Type B pancreatic cell (in vitro differentiated cells): ENCODE data around the gene ERCC8. TPM values are rescaled to one million over a fixed set of nuclear protein-coding genes. Genes with fewer than 3 reads are reported as not detected.

ENCODE experiments used
- DNase-seq: peaks from one replicate; pipeline ENCODE4 v3.0.0; 2021; ENCODE audit warnings: mixed read lengths; ENCODE audit not compliant: unreplicated experiment; ENCODE audit errors: extremely low spot score
- H3K27ac Mint-ChIP-seq: 2 replicates; pipeline ENCODE4 v1.8.0; 2021; ENCODE audit warnings: mild to moderate bottlenecking, mixed read lengths
- H3K27me3 Mint-ChIP-seq: 2 replicates; pipeline ENCODE4 v1.8.0; 2021; ENCODE audit warnings: mixed read lengths
- H3K36me3 Mint-ChIP-seq: 2 replicates; pipeline ENCODE4 v1.8.0; 2021; ENCODE audit warnings: mixed read lengths
- H3K4me1 Mint-ChIP-seq: one replicate; pipeline ENCODE4 v1.8.0; 2021; ENCODE audit warnings: mixed read lengths; ENCODE audit not compliant: unreplicated experiment
- H3K4me3 Mint-ChIP-seq: 2 replicates; pipeline ENCODE4 v1.8.0; 2021; ENCODE audit warnings: mild to moderate bottlenecking, mixed read lengths
- H3K9me3 Mint-ChIP-seq: 2 replicates; pipeline ENCODE4 v1.8.0; 2021; ENCODE audit warnings: mixed read lengths
- total RNA-seq: library from RNA; stranded (reverse); gene quantifications from 2 replicates; pipeline ENCODE4 v1.2.1, GENCODE V29; 2021; ENCODE audit warnings: low replicate concordance
- TF ChIP-seq, protein P1 (sequence below): fragments of 200-600 bp; sonication (generic); conservative IDR thresholded peaks from 2 replicates; pipeline ENCODE4 v1.5.0; 2021; ENCODE audit warnings: antibody characterized with exemption, mild to moderate bottlenecking

Gene ERCC8
- total RNA-seq, 1 donor from 2014 or later = 15.4 TPM

DNA sequence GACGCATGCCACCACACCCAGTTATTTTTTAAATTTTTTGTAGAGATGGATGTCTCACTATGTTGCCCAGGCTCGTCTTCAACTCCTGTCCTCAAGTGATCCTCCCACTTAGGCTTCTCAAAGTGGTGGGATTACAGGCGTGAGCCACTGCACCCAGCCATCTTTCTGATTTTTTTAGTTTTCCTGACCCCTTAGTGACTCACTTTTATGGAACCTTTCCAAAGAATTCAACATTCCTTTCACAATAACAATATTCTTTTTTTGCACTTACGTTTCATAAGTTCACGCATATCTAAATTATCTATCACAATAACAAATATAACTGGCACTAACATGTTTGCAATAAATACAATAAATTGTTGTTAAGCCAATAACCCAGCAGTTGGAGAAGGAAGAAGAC is 109.3 kb downstream of the ERCC8 start:
- Mint-ChIP-seq H3K36me3 (no peaks in the 10 kb centered on the region), H3K27me3 (peaks cover 14% of the 10 kb centered on the region), H3K4me3 (no peak overlapping the region), H3K4me1 (no peaks in the 10 kb centered on the region), H3K9me3 (no peaks in the 10 kb centered on the region), H3K27ac (no peak overlapping the region)
- DNase-seq = no peak
- TF ChIP-seq, protein P1, sequence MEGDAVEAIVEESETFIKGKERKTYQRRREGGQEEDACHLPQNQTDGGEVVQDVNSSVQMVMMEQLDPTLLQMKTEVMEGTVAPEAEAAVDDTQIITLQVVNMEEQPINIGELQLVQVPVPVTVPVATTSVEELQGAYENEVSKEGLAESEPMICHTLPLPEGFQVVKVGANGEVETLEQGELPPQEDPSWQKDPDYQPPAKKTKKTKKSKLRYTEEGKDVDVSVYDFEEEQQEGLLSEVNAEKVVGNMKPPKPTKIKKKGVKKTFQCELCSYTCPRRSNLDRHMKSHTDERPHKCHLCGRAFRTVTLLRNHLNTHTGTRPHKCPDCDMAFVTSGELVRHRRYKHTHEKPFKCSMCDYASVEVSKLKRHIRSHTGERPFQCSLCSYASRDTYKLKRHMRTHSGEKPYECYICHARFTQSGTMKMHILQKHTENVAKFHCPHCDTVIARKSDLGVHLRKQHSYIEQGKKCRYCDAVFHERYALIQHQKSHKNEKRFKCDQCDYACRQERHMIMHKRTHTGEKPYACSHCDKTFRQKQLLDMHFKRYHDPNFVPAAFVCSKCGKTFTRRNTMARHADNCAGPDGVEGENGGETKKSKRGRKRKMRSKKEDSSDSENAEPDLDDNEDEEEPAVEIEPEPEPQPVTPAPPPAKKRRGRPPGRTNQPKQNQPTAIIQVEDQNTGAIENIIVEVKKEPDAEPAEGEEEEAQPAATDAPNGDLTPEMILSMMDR = no peak

DNA sequence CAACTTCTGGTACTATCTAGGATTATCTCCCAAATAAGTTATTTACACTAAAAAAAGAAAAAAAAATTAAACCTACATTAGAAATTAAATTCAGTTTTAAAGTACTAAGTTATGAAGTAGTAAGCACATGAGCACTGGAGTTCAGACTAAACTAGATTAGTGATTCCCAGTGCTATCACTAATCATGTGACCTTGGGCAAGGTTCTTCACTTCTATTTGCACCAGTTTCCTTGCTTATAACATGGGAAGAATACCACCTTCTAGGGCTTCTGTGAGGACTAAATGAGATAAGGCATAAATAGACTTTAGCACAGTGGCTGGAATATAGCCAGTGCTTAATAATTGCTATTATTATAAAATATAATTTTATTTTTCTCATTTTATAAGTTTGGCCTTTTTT is 111.3 kb downstream of the ERCC8 start:
- H3K27me3 Mint-ChIP-seq = peaks cover 4% of the 10 kb centered on the region
- TF ChIP-seq, protein P1 = no peak
- no peaks in the 10 kb centered on the region for H3K4me1 Mint-ChIP-seq
- no peaks in the 10 kb centered on the region for H3K36me3 Mint-ChIP-seq
- H3K4me3 Mint-ChIP-seq = no peak overlapping the region
- no peaks in the 10 kb centered on the region for H3K9me3 Mint-ChIP-seq
- no peak for DNase-seq
- H3K27ac Mint-ChIP-seq = no peak overlapping the region

DNA sequence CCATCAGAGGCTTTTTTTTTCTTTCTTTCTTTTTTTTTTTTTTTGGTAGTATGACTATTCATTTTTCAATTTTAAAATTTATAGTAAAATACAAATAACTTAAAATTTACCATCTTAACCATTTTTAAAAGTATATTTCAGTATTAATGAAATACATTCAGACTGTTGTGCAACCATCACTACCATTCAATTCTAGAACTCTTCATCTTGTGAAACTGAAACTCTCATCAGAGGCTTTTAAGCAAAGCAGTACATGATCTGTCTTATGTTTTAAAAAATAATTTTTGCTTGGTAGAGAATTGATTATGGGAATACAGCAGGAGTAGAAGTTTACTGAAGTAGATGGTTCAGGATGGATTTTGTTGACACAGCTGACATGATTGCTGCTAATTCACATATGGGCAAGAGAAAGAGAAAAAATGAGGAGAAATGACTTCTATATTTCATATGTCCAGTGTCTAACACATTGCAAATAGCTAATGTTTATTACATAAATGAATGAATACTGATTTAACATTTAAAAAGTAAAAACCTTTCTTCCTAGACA is 114.2 kb downstream of the ERCC8 start:
- Mint-ChIP-seq H3K4me1 (no peaks in the 10 kb centered on the region), H3K9me3 (no peaks in the 10 kb centered on the region), H3K36me3 (no peaks in the 10 kb centered on the region), H3K27me3 (no peaks in the 10 kb centered on the region), H3K27ac (no peak overlapping the region), H3K4me3 (no peak overlapping the region)
- TF ChIP-seq, protein P1 = no peak
- DNase-seq = no peak

DNA sequence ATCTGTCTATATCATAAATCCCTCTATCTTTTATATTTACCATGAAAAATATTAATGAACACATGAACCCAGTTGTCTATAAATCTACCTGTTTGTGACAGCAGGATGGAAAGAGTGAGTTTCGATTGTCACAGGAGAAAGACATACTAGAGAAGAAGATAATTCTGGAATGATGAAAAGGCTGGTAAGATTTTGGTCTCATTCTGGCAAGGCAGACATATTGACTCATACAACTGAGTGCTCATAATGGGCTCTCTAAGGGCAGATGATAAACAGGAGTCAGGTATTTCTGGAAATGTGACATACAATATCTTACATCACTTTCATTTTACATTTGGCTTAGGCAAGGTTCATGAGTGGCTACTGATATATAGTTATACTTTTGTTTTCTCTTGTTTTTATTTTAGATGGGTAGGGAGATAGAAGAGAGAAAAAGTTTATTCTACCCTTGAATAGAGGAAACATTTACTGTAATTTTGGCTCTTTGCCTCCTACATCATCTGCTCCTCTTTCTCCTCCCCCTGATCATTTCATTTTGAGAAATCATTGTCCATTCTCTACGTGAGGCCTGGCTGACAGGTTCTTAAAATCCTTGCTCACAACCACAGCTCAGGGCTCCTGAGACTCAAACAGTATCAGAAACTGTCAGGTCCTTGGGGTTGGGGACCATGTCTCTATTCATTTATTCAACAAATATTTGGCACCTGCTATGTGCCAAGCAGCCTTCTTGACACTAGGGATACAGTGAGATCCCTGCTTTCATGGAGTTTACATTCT is 115.2 kb downstream of the ERCC8 start:
- Mint-ChIP-seq H3K9me3 (no peaks in the 10 kb centered on the region), H3K4me3 (no peak overlapping the region), H3K27ac (no peak overlapping the region), H3K27me3 (no peaks in the 10 kb centered on the region), H3K36me3 (no peaks in the 10 kb centered on the region), H3K4me1 (no peaks in the 10 kb centered on the region)
- TF ChIP-seq, protein P1 = no peak
- DNase-seq = no peak

DNA sequence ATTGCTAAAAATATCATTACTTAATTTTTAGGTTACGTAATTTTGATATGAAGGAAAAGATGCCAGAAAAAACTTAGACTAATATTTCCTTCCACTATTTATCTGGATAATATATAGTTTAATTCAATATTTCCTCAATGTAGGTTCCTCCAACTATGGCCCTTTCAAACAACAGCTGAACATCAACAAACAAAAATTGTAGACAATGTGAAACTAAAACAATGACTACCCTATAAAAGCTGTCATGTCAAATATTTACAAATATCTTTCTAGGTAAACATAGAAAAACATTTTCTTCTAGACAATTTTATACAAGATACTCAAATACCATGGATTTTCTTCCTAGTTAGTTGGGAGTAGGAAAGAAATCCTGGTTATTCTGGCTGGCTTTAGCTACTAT is 117.7 kb downstream of the ERCC8 start:
- no peaks in the 10 kb centered on the region for H3K36me3 Mint-ChIP-seq
- H3K27me3 Mint-ChIP-seq = no peaks in the 10 kb centered on the region
- DNase-seq = no peak
- H3K9me3 Mint-ChIP-seq = no peaks in the 10 kb centered on the region
- no peak overlapping the region for H3K4me3 Mint-ChIP-seq
- TF ChIP-seq, protein P1 = no peak
- no peaks in the 10 kb centered on the region for H3K4me1 Mint-ChIP-seq
- H3K27ac Mint-ChIP-seq = no peak overlapping the region
